CD14-positive monocyte (primary cell): Measurements from ENCODE around the gene PLXNA2. TPM values are rescaled to one million over a fixed set of nuclear protein-coding genes. Genes with fewer than 3 reads are reported as not detected.

Experiments used
- DNase-seq, 3 donors: peaks; one replicate each; pipeline ENCODE4 v3.0.0-alpha.2; 2011 to 2022
- H2AFZ ChIP-seq: 2 replicates; pipeline ENCODE4 v1.6.0; 2012; ENCODE audit warnings: mild to moderate bottlenecking, low read depth, low read length, inconsistent platforms; ENCODE audit not compliant: insufficient read depth, poor library complexity, severe bottlenecking
- H3K27ac ChIP-seq, 2 donors: 1 replicate in 1 of 2; 2 replicates in 1 of 2; pipeline ENCODE4 v1.5.1; 2012 to 2013; ENCODE audit warnings: low read length in 2 of 2, control low read depth in 1 of 2, inconsistent platforms in 1 of 2, low read depth in 1 of 2, mild to moderate bottlenecking in 1 of 2
- H3K27me3 ChIP-seq, 2 donors: one replicate each; pipeline versions ENCODE4 v1.6.0 to v1.6.1; 2011 to 2013; ENCODE audit warnings: low read length in 2 of 2; ENCODE audit not compliant: control insufficient read depth in 2 of 2, insufficient read depth in 2 of 2
- H3K36me3 ChIP-seq, 2 donors: replicated peaks in 1 of 2; 1 replicate in 1 of 2; 2 replicates in 1 of 2; pipeline versions ENCODE4 v1.5.1 to v1.6.1; 2012 to 2013; ENCODE audit warnings: low read length in 2 of 2, control low read depth in 1 of 2, inconsistent platforms in 1 of 2, mild to moderate bottlenecking in 1 of 2; ENCODE audit not compliant: insufficient read depth in 2 of 2, control insufficient read depth in 1 of 2
- H3K4me1 ChIP-seq, 2 donors: 1 replicate in 1 of 2; 2 replicates in 1 of 2; pipeline versions ENCODE4 v1.5.1 to v1.6.1; 2012 to 2013; ENCODE audit warnings: low read length in 2 of 2, control low read depth in 1 of 2, inconsistent platforms in 1 of 2, mild to moderate bottlenecking in 1 of 2, moderate library complexity in 1 of 2; ENCODE audit not compliant: insufficient read depth in 2 of 2, control insufficient read depth in 1 of 2
- H3K4me2 ChIP-seq: replicated peaks from 2 replicates; pipeline ENCODE3; 2012; ENCODE audit warnings: low read length, moderate library complexity, mild to moderate bottlenecking; ENCODE audit not compliant: poor library complexity, severe bottlenecking; ENCODE audit errors: extremely low read depth
- H3K4me3 ChIP-seq, 3 experiments: fragments of 200-600 bp in 1 of 3; sonication (generic) in 1 of 3; replicated peaks in 1 of 3; 1 replicate in 2 of 3; 2 replicates in 1 of 3; pipeline ENCODE4 v1.5.1; 2011 to 2013; ENCODE audit warnings: low read length in 3 of 3, mild to moderate bottlenecking in 3 of 3, control low read depth in 2 of 3, low read depth in 2 of 3, inconsistent platforms in 1 of 3, moderate library complexity in 1 of 3
- H3K79me2 ChIP-seq: 2 replicates; pipeline ENCODE4 v1.6.0; 2012; ENCODE audit warnings: mild to moderate bottlenecking, control low read depth, inconsistent platforms, low read length, moderate library complexity; ENCODE audit not compliant: insufficient read depth
- H3K9ac ChIP-seq: 2 replicates; pipeline ENCODE4 v1.6.0; 2017; ENCODE audit warnings: low read length, mild to moderate bottlenecking; ENCODE audit not compliant: insufficient read depth, poor library complexity, severe bottlenecking
- H3K9me3 ChIP-seq, 2 donors: replicated peaks in 1 of 2; 1 replicate in 1 of 2; 2 replicates in 1 of 2; pipeline versions ENCODE4 v1.5.1 to v1.6.1; 2012 to 2013; ENCODE audit warnings: low read length in 2 of 2, control low read depth in 1 of 2; ENCODE audit not compliant: control insufficient read depth in 1 of 2, insufficient read depth in 1 of 2
- H4K20me1 ChIP-seq: 2 replicates; pipeline ENCODE4 v1.6.0; 2012; ENCODE audit warnings: mild to moderate bottlenecking, low read length, control low read depth, moderate library complexity; ENCODE audit not compliant: insufficient read depth
- H3K27ac Mint-ChIP-seq, 7 donors: one replicate each; pipeline ENCODE4 v1.8.0; 2020; ENCODE audit warnings: mild to moderate bottlenecking in 7 of 7, mixed read lengths in 7 of 7, moderate library complexity in 6 of 7, inconsistent platforms in 2 of 7
- H3K27me3 Mint-ChIP-seq, 3 donors: one replicate each; pipeline ENCODE4 v1.8.0; 2021 to 2022; ENCODE audit warnings: low read depth in 3 of 3, mild to moderate bottlenecking in 3 of 3, mixed read lengths in 3 of 3, moderate library complexity in 3 of 3, inconsistent platforms in 1 of 3
- H3K36me3 Mint-ChIP-seq, 2 donors: one replicate each; pipeline ENCODE4 v1.8.0; 2020; ENCODE audit warnings: mixed read lengths in 2 of 2, inconsistent platforms in 1 of 2, mild to moderate bottlenecking in 1 of 2
- H3K4me1 Mint-ChIP-seq: one replicate; pipeline ENCODE4 v1.8.0; 2020; ENCODE audit warnings: mild to moderate bottlenecking, mixed read lengths
- H3K4me3 Mint-ChIP-seq, 2 donors: one replicate each; pipeline ENCODE4 v1.8.0; 2020; ENCODE audit warnings: mild to moderate bottlenecking in 2 of 2, mixed read lengths in 2 of 2, moderate library complexity in 1 of 2
- H3K9me3 Mint-ChIP-seq, 7 donors: one replicate each; pipeline ENCODE4 v1.8.0; 2020 to 2022; ENCODE audit warnings: mixed read lengths in 7 of 7, mild to moderate bottlenecking in 6 of 7, moderate library complexity in 6 of 7, inconsistent platforms in 2 of 7
- CTCF ChIP-seq: fragments of 200-600 bp; IDR thresholded peaks from one replicate; pipeline ENCODE4 v1.8.0; 2022; ENCODE audit warnings: antibody characterized with exemption, mild to moderate bottlenecking
- WGBS: methylation state at CpG from one replicate; pipeline ENCODE4 v1.1.5; 2013; ENCODE audit warnings: missing lambda C conversion rate; ENCODE audit not compliant: insufficient coverage; 5-methylcytosine and 5-hydroxymethylcytosine counted together
- intact Hi-C, 2 donors: fragments of 100-400 bp; cut with micrococcal nuclease; formaldehyde crosslinking; loops; one replicate each; pipeline versions ENCODE4 v1.15.0 to v1.15.1; 2023
- polyA plus RNA-seq, 3 donors: library from polyadenylated mRNA; depleted of rRNA in 1 of 3; unstranded in 2 of 3; stranded (reverse) in 1 of 3; fragments of 300-500 nt in 2 of 3; fragments of >200 nt in 1 of 3; fragmentation: Illumina TruSeq in 2 of 3; gene quantifications; 1 replicate in 2 of 3; 2 replicates in 1 of 3; pipeline ENCODE4 v1.2.3, GENCODE V29; 2012 to 2021

Gene PLXNA2
- polyA plus RNA-seq, 3 donors, result 0.75 to 2.1 (median 1.1) TPM

GRCh38 chr1:208105756-208106155 lies 138.4 kb downstream of the PLXNA2 start:
- no peak for TF ChIP-seq CTCF
- Mint-ChIP-seq H3K9me3 (no peaks in the 10 kb centered on the region), H3K27me3 (peaks cover 1 to 5% (median 4%) of the 10 kb centered on the region in 3 donors), H3K27ac (no peak overlapping the region), H3K4me3 (no peak overlapping the region), H3K4me1 (no peaks in the 10 kb centered on the region), H3K36me3 (no peaks in the 10 kb centered on the region)
- WGBS, result 92% methylated on average over 2 of the region's 5 CpGs
- Histone ChIP-seq H3K9me3 (no peaks in the 10 kb centered on the region), H4K20me1 (no peaks in the 10 kb centered on the region), H3K4me1 (no peaks in the 10 kb centered on the region), H3K36me3 (no peaks in the 10 kb centered on the region), H3K79me2 (no peaks in the 10 kb centered on the region), H3K27ac (no peak overlapping the region), H3K27me3 (no peaks in the 10 kb centered on the region), H3K9ac (no peak overlapping the region), H3K4me2 (no peak overlapping the region), H2AFZ (no peak overlapping the region), H3K4me3 (no peak overlapping the region)
- intact Hi-C loops, result no loop called here
- DNase-seq, result no peak

- Mint-ChIP-seq H3K27me3 (peaks cover 0 to 1% (median 1%) of the 10 kb centered on the region in 3 donors), H3K27ac (no peak overlapping the region), H3K36me3 (no peaks in the 10 kb centered on the region), H3K4me3 (no peak overlapping the region), H3K4me1 (no peaks in the 10 kb centered on the region), H3K9me3 (no peaks in the 10 kb centered on the region)
- H3K9ac ChIP-seq, result no peak overlapping the region
- TF ChIP-seq CTCF, result no peak
- 97% methylated on average over 6 of the region's 7 CpGs for WGBS
- no peak overlapping the region for H3K27ac ChIP-seq
- DNase-seq, result no peak
- H3K9me3 ChIP-seq, result no peaks in the 10 kb centered on the region
- no peak overlapping the region for H3K4me3 ChIP-seq
- H3K4me1 ChIP-seq, result no peaks in the 10 kb centered on the region
- no peaks in the 10 kb centered on the region for H4K20me1 ChIP-seq
- H3K79me2 ChIP-seq, result no peaks in the 10 kb centered on the region
- no peaks in the 10 kb centered on the region for H3K27me3 ChIP-seq
- no peak overlapping the region for H3K4me2 ChIP-seq
- H3K36me3 ChIP-seq, result no peaks in the 10 kb centered on the region
- intact Hi-C loops, result no loop called here
- H2AFZ ChIP-seq, result no peak overlapping the region
These were observed 140.3 kb downstream of the PLXNA2 start for GRCh38 chr1:208103597-208104513.
